ENCODE results near the gene SURF6.

DNA sequence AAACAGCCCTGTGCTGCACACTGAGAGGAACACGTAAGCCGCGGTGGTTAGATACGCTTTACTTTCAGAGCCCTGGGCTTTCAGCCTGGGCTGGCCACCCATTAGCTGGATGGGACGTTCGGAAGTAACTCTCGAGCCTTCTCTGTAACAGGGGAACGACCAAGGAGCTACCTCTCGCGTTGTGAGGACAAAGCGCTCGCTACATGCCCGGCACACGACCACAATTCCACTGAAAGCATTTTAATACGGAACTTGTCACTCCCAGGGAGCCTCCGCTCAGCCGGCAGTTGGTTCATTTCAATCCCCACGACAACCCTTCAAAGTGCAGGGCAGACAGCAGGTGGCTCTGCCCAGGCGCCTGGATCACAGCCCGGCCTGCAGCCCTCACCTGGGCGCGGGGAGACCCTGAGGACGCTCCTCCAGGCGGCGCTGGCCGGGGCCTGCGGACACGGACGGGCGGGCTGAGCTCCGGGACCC, 19.9 kb upstream of the SURF6 start:
- no peak for TF ChIP-seq CTCF (IDR thresholded peaks at IDR 0.05)
- no peak for TF ChIP-seq POLR2A (IDR thresholded peaks at IDR 0.05)

All from body of pancreas (tissue), 4 donors.